Tibial nerve (tissue), 4 donors: ENCODE data around the gene RAB26. TPM values are rescaled to one million over a fixed set of nuclear protein-coding genes. Genes with fewer than 3 reads are reported as not detected.
A peak's percentile ranks its signal among the peaks of the same experiment; 100 is the strongest.

Experiments used
- DNase-seq, 2 donors: peaks; one replicate each; pipeline ENCODE4 v3.0.0-alpha.2; 2019; ENCODE audit warnings: low spot score in 2 of 2
- H3K27ac ChIP-seq, 4 donors: fragments of 200-600 bp; sonication (generic) in 3 of 4; one replicate each; pipeline ENCODE4 v1.5.1; 2017 to 2019; ENCODE audit warnings: mild to moderate bottlenecking in 1 of 4
- H3K27me3 ChIP-seq, 2 donors: fragments of 200-600 bp; sonication (generic) in 1 of 2; one replicate each; pipeline versions ENCODE4 v1.5.1 to v1.6.0; 2017 to 2019
- H3K36me3 ChIP-seq, 3 donors: fragments of 200-600 bp; sonication (generic); one replicate each; pipeline ENCODE4 v1.5.1; 2018 to 2019
- H3K4me1 ChIP-seq, 4 donors: fragments of 200-600 bp; sonication (generic) in 3 of 4; one replicate each; pipeline ENCODE4 v1.5.1; 2017 to 2019
- H3K4me3 ChIP-seq, 4 donors: fragments of 200-600 bp; sonication (generic) in 3 of 4; one replicate each; pipeline ENCODE4 v1.5.1; 2017 to 2019; ENCODE audit warnings: mild to moderate bottlenecking in 1 of 4, moderate library complexity in 1 of 4
- H3K9me3 ChIP-seq, 4 donors: fragments of 200-600 bp; sonication (generic) in 3 of 4; one replicate each; pipeline ENCODE4 v1.5.1; 2017 to 2019
- EP300 ChIP-seq, 2 donors: sonication (generic); formaldehyde crosslinking; IDR thresholded peaks; one replicate each; pipeline ENCODE4 v1.6.1; 2017; ENCODE audit warnings: antibody characterized with exemption in 2 of 2, mild to moderate bottlenecking in 1 of 2
- POLR2A ChIP-seq, 2 donors: fragments of 450-650 bp; IDR thresholded peaks; one replicate each; pipeline ENCODE4 v1.6.1; 2017; ENCODE audit warnings: antibody characterized with exemption in 2 of 2, mild to moderate bottlenecking in 2 of 2, moderate library complexity in 2 of 2
- WGBS, 2 donors: methylation state at CpG; one replicate each; pipeline ENCODE4 v1.1.5; 2018; 5-methylcytosine and 5-hydroxymethylcytosine counted together
- total RNA-seq, 4 donors: library from RNA; depleted of rRNA; stranded (reverse); fragments of >200 nt; gene quantifications; one replicate each; pipeline ENCODE4 v1.1.0, GENCODE V29; 2016
- TF ChIP-seq, protein P1 (sequence below), 5 experiments: fragments of 200-600 bp in 3 of 5; fragments of 450-650 bp in 2 of 5; sonication (generic) in 3 of 5; IDR thresholded peaks; one replicate each; pipeline ENCODE4 v1.5.1; 2016 to 2019; ENCODE audit warnings: antibody characterized with exemption in 5 of 5, mild to moderate bottlenecking in 3 of 5, moderate library complexity in 2 of 5

RAB26 gene
- total RNA-seq, 4 donors from 2014 or later = not detected

DNA sequence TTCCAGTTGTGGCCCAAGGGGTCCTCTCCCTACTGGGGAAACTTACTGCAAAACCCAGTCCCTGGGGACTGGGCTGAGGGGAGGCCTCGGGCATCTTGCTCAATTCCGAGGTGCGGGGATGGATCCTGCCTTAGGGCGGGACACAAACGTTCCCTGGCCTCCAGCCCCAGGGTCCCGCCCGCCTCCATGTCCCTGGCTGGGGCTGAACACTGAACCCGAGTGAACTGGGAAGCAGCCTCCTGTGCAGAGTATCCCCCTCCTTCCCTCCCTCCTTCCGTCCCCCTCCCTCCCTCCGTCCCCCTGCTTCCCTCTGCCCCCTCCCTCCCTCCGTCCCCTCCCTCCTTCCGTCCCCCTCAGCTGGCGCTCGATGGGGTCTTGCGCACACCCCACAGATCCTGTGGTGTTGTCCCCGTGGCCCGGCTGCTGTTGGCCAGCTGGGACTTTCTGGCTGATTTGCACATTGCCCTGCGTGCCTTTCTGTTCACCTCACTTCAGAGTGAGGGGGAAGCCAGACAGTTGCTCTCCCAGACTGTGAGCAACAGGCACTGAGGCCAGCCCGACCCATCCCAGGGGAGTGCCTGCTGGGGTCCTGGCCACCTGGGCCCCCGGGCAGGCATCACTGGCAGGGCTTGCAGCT lies 12.6 kb downstream of the RAB26 start:
- peaks cover 0 to 68% (median 49%) of the 10 kb centered on the region in 4 donors for H3K4me1 ChIP-seq
- H3K27ac ChIP-seq = peak overlapping the region; percentile 71 to 96 (median 85)

DNA sequence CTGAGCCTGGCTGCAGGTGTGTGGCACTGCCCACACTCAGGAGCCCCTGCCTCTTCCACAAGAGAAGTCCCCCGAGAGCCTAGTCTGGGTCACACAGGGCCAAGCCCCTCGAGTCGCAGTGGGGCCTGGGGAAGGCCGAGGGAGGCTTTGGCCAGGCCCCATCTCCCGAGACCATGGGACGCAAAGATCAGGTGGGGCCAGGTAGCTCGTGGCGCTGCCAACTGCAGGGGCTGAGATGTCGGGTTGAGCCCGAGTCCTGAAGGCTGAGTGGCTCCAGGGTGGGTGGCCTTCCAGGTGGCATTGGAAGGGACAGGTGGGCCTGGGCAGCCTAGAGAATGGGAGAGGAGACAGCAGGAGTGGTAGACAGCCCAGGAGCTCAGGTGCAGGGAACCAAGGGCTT lies 13.5 kb downstream of the RAB26 start:
- peak overlapping the region in 3 of 4 donors; percentile 73 to 96 (median 85) for H3K27ac ChIP-seq
- no peak overlapping the region for H3K4me3 ChIP-seq
- DNase-seq = no peak
- H3K9me3 ChIP-seq = no peaks in the 10 kb centered on the region
- no peaks in the 10 kb centered on the region for H3K27me3 ChIP-seq
- H3K4me1 ChIP-seq = peaks cover 0 to 59% (median 43%) of the 10 kb centered on the region in 4 donors
- WGBS, 2 donors = 95% methylated on average over 7 of the region's 10 CpGs; no CpG with 5 or more reads in 1 of the 2 donors
- H3K36me3 ChIP-seq = peaks cover 0 to 23% (median 0%) of the 10 kb centered on the region in 3 donors
- TF ChIP-seq POLR2A (IDR thresholded peaks at IDR 0.05) (no peak), EP300 (IDR thresholded peaks at IDR 0.05) (no peak)
- TF ChIP-seq, protein P1, sequence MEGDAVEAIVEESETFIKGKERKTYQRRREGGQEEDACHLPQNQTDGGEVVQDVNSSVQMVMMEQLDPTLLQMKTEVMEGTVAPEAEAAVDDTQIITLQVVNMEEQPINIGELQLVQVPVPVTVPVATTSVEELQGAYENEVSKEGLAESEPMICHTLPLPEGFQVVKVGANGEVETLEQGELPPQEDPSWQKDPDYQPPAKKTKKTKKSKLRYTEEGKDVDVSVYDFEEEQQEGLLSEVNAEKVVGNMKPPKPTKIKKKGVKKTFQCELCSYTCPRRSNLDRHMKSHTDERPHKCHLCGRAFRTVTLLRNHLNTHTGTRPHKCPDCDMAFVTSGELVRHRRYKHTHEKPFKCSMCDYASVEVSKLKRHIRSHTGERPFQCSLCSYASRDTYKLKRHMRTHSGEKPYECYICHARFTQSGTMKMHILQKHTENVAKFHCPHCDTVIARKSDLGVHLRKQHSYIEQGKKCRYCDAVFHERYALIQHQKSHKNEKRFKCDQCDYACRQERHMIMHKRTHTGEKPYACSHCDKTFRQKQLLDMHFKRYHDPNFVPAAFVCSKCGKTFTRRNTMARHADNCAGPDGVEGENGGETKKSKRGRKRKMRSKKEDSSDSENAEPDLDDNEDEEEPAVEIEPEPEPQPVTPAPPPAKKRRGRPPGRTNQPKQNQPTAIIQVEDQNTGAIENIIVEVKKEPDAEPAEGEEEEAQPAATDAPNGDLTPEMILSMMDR (IDR thresholded peaks at IDR 0.05) = no peak

More for the DNA sequence above, 12.6 kb downstream of the RAB26 start:
- Histone ChIP-seq H3K27me3 (no peaks in the 10 kb centered on the region), H3K36me3 (peaks cover 0 to 14% (median 0%) of the 10 kb centered on the region in 3 donors), H3K9me3 (no peaks in the 10 kb centered on the region), H3K4me3 (peak overlapping the region in 1 of 4 donors; percentile 9)
- TF ChIP-seq, protein P1 (IDR thresholded peaks at IDR 0.05) = no peak
- TF ChIP-seq POLR2A (IDR thresholded peaks at IDR 0.05) (no peak), EP300 (IDR thresholded peaks at IDR 0.05) (peak in 1 of 2 donors; percentile 53)
- 33 to 52% methylated on average over 15 to 20 of the region's 20 CpGs for WGBS, 2 donors
- DNase-seq = peak; percentile 58 to 65

DNA sequence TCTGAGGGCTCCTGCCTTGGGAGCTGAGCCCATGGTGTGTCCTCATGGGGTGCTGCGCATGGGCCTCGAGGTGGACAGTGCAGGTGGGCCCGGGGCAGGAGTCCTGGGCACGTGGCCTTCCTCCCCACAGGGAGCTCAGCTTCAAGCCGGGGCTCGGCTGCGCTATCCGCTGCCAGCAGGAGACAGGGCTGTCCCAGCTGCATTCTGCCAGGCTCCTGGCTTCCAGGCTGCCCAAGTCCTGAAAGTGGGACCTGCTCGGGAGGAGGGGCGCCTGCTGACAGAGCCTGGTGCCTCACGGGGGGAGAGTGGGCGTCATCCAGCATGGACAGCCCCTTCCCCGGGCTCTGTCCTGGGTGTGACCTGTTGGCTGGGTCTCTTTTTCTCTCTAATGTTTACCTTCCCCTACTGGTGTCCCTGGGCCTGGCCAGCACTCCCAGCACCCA lies 14.3 kb downstream of the RAB26 start:
- TF ChIP-seq, protein P1 (IDR thresholded peaks at IDR 0.05) = no peak
- TF ChIP-seq POLR2A (IDR thresholded peaks at IDR 0.05) (no peak), EP300 (IDR thresholded peaks at IDR 0.05) (no peak)
- H3K9me3 ChIP-seq = no peaks in the 10 kb centered on the region
- peaks cover 0 to 51% (median 35%) of the 10 kb centered on the region in 4 donors for H3K4me1 ChIP-seq
- WGBS, 2 donors = 90 to 91% methylated on average over 10 to 11 of the region's 13 CpGs
- H3K4me3 ChIP-seq = no peak overlapping the region
- H3K36me3 ChIP-seq = peaks cover 0 to 30% (median 0%) of the 10 kb centered on the region in 3 donors
- peak overlapping the region in 2 of 4 donors; percentile 50 to 96 for H3K27ac ChIP-seq
- DNase-seq = no peak
- no peaks in the 10 kb centered on the region for H3K27me3 ChIP-seq

DNA sequence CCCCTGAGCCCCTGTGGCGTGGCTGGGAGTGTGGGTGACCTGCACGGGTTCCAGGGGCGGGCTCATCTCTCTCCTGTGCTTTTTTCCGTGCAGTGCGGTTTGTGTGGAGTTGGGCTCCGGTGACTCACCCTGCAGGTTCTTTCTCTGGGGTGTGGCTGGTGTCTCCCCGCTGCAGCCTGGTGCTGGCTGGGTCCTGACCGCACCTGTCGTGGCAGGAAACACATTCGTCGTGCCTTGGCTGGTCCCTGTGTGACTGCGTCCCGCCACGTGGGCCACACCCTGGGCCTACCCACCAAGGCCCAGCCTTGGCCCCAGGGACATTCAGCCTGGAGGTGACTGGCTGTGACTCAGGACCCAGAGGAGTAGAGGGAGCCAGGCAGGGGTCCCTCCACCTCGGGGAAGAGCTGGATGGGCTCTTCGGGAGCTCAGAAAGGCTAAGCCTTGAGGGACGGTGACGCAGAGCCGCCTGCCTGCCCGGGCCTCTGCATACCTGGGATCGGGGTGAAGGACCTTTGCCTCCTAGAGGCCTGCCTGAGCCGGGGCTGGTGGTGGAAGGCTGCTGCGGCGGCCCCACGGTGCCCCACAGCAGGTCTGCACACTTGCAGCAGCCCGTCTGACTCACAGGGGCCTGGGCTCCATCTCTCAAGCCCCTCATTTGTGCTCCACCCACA lies 14.9 kb downstream of the RAB26 start:
- DNase-seq = no peak
- 91 to 92% methylated on average over 11 to 25 of the region's 26 CpGs for WGBS, 2 donors

More for the DNA sequence above, 14.9 kb downstream of the RAB26 start:
- H3K36me3 ChIP-seq = peaks cover 0 to 37% (median 6%) of the 10 kb centered on the region in 3 donors
- H3K27ac ChIP-seq = peak overlapping the region in 2 of 4 donors; percentile 50 to 96
- H3K27me3 ChIP-seq = no peaks in the 10 kb centered on the region
- peaks cover 0 to 45% (median 29%) of the 10 kb centered on the region in 4 donors for H3K4me1 ChIP-seq
- no peaks in the 10 kb centered on the region for H3K9me3 ChIP-seq
- H3K4me3 ChIP-seq = no peak overlapping the region
- TF ChIP-seq POLR2A (IDR thresholded peaks at IDR 0.05) (no peak), EP300 (IDR thresholded peaks at IDR 0.05) (no peak)
- TF ChIP-seq, protein P1 (IDR thresholded peaks at IDR 0.05) = no peak
